Ascending aorta (tissue), 2 donors: ENCODE measurements around the gene MAP2K6. TPM values are rescaled to one million over a fixed set of nuclear protein-coding genes. Genes with fewer than 3 reads are reported as not detected.

Experiments
- DNase-seq, 2 donors: peaks; one replicate each; pipeline ENCODE4 v3.0.0-alpha.2; 2019; ENCODE audit warnings: low spot score in 2 of 2
- H3K27ac ChIP-seq, 2 donors: fragments of 200-600 bp; sonication (generic); one replicate each; pipeline ENCODE4 v1.5.1; 2016 to 2017; ENCODE audit warnings: mild to moderate bottlenecking in 1 of 2
- H3K27me3 ChIP-seq: fragments of 200-600 bp; sonication (generic); one replicate; pipeline ENCODE4 v1.5.1; 2017
- H3K36me3 ChIP-seq, 2 donors: fragments of 200-600 bp; sonication (generic); one replicate each; pipeline ENCODE4 v1.5.1; 2016
- H3K4me1 ChIP-seq, 2 donors: fragments of 200-600 bp; sonication (generic); one replicate each; pipeline ENCODE4 v1.5.1; 2016 to 2017; ENCODE audit warnings: mild to moderate bottlenecking in 1 of 2
- H3K4me3 ChIP-seq, 2 donors: fragments of 200-600 bp; sonication (generic); one replicate each; pipeline ENCODE4 v1.5.1; 2016 to 2017; ENCODE audit warnings: mild to moderate bottlenecking in 1 of 2
- H3K9me3 ChIP-seq, 2 donors: fragments of 200-600 bp; sonication (generic); one replicate each; pipeline ENCODE4 v1.5.1; 2016
- intact Hi-C: fragments of 100-400 bp; cut with DNase I; formaldehyde crosslinking; loops from one replicate; pipeline ENCODE4 v1.15.1; 2023
- total RNA-seq: library from RNA; depleted of rRNA; stranded (reverse); fragments of >200 nt; gene quantifications from one replicate; pipeline ENCODE4 v1.1.0, GENCODE V29; 2016
- TF ChIP-seq, protein P1 (sequence below), 3 experiments: fragments of 200-600 bp in 2 of 3; fragments of 450-650 bp in 1 of 3; sonication (generic) in 2 of 3; IDR thresholded peaks; one replicate each; pipeline ENCODE4 v1.5.1; 2016 to 2019; ENCODE audit warnings: antibody characterized with exemption in 3 of 3, mild to moderate bottlenecking in 1 of 3, moderate library complexity in 1 of 3

The MAP2K6 gene
- total RNA-seq, 1 donor from 2014 or later: 6.7 TPM

DNA sequence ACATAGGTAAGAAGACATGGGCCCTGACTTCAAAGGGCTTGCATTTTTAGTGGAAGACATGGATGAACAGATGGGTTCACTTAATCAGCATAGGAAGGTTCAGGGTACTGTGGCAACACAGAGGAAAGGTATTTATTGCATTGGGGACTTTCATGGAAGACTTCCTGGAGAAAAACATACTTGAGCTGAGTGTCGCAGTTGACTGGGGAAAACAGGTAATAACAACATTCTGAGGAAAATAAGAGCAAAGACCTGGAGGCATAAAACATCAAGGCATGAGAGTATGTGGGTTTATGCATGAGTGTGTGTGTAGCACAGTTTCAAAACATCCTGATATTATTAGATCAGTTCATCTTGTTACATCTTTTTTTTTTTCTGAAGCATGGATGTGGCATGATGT, 82.7 kb downstream of the MAP2K6 start:
- H3K4me3 ChIP-seq: no peak overlapping the region
- DNase-seq: no peak
- H3K4me1 ChIP-seq: peaks cover 0 to 9% of the 10 kb centered on the region in 2 donors
- H3K9me3 ChIP-seq: no peaks in the 10 kb centered on the region
- H3K36me3 ChIP-seq: no peaks in the 10 kb centered on the region
- TF ChIP-seq, protein P1, sequence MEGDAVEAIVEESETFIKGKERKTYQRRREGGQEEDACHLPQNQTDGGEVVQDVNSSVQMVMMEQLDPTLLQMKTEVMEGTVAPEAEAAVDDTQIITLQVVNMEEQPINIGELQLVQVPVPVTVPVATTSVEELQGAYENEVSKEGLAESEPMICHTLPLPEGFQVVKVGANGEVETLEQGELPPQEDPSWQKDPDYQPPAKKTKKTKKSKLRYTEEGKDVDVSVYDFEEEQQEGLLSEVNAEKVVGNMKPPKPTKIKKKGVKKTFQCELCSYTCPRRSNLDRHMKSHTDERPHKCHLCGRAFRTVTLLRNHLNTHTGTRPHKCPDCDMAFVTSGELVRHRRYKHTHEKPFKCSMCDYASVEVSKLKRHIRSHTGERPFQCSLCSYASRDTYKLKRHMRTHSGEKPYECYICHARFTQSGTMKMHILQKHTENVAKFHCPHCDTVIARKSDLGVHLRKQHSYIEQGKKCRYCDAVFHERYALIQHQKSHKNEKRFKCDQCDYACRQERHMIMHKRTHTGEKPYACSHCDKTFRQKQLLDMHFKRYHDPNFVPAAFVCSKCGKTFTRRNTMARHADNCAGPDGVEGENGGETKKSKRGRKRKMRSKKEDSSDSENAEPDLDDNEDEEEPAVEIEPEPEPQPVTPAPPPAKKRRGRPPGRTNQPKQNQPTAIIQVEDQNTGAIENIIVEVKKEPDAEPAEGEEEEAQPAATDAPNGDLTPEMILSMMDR (IDR thresholded peaks at IDR 0.05): no peak
- H3K27ac ChIP-seq: no peak overlapping the region
- no peaks in the 10 kb centered on the region for H3K27me3 ChIP-seq
- intact Hi-C loops: no loop called here

DNA sequence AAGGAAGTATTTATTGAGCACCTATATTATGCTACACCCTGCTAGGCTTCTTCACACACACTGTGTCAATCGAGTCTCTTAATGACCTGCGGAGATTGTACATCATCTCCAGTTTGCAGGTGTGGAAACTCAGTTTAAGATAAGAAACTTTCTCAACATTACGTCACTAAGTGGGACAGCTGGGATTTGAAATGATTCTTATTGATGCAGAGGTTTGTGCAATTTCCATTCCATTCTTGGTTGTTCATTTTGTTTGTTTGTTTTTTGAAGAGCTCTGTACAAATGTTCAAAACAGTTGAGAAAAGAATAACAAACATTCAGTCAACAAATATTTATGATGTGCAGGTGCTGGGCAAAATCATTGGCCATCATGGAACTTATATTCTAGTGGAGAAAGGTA, 84.8 kb downstream of the MAP2K6 start:
- DNase-seq: no peak
- H3K4me1 ChIP-seq: peaks cover 0 to 9% of the 10 kb centered on the region in 2 donors
- H3K36me3 ChIP-seq: no peaks in the 10 kb centered on the region
- H3K27me3 ChIP-seq: no peaks in the 10 kb centered on the region
- H3K27ac ChIP-seq: no peak overlapping the region
- no peaks in the 10 kb centered on the region for H3K9me3 ChIP-seq
- H3K4me3 ChIP-seq: no peak overlapping the region
- intact Hi-C loops: no loop called here
- TF ChIP-seq, protein P1 (IDR thresholded peaks at IDR 0.05): no peak

DNA sequence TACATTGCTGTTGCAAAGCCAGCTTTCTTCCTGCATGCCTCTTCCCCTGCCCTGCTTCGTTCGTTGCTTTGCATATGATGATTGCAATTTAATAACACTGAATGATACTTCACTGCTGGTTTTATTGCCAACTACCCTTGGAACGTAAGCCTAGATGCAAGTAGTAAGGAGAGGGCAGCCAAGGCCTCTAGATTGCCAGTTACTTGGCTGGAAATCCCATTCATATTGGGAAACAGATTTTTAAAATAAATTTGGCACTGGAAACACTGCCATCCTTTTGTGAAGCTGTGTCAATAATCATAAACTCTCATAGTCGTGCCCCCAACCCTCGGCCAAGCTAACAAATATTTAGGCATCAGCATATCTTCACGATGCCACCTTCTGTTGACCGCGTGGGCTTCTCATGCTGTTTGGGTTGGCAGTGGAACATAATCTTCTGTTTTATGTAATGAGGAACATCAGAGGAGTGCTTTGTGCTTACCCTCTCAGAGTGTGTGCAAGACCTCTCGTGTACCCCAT, 86.5 kb downstream of the MAP2K6 start:
- no peak for DNase-seq
- peaks cover 0 to 9% of the 10 kb centered on the region in 2 donors for H3K4me1 ChIP-seq
- no peaks in the 10 kb centered on the region for H3K27me3 ChIP-seq
- H3K9me3 ChIP-seq: no peaks in the 10 kb centered on the region
- no peak overlapping the region for H3K27ac ChIP-seq
- TF ChIP-seq, protein P1 (IDR thresholded peaks at IDR 0.05): no peak
- intact Hi-C loops: no loop called here
- H3K4me3 ChIP-seq: peak overlapping the region in 1 of 2 donors; percentile 40
- no peaks in the 10 kb centered on the region for H3K36me3 ChIP-seq

DNA sequence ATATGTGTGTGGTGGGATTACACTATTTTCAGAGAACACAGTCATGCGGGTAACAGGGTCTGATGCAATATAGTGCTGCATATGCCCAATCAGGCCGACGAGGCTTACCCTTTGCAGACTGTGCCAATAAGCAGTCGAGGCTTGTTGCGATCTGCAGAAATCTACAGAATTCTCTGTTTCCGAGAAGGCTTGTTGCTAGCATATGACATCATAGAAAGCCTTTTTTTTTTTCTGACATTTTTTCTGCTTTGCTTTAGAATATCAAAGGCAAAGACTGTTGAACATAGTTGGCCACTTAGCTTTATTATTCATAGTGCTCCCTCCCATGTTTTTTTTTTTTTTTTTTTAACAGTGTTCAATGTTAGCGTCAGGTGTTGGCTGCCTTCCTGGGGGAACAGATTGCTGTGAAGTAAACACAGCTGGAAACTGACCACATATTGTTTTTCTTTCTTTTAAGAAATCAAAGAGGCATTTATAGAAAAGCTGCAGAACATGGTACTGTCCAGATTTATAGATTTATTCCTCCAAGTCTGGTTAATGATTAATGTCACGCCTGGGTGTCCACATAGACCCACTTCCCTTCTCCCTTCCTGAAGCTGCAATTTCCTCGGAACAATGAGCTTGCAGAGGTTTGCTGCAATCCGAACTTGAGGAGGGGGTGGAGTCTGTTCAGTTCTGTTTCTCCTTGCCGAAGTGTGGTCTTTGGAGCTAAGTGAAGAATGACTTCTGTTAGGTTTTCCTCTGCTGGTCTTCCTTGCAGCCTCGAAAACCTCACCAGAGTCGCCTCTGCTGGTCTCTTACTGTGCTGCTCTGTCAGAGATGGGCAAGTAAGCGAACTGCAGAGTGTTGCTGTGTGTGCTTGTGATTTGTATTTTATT, 87.3 kb downstream of the MAP2K6 start:
- H3K27me3 ChIP-seq: no peaks in the 10 kb centered on the region
- H3K36me3 ChIP-seq: no peaks in the 10 kb centered on the region
- intact Hi-C loops: no loop called here
- peak in 1 of 2 donors; percentile 62 for DNase-seq
- no peaks in the 10 kb centered on the region for H3K9me3 ChIP-seq
- H3K4me3 ChIP-seq: peak overlapping the region; percentile 17 to 40
- no peak overlapping the region for H3K27ac ChIP-seq
- H3K4me1 ChIP-seq: peaks cover 0 to 9% of the 10 kb centered on the region in 2 donors
- TF ChIP-seq, protein P1 (IDR thresholded peaks at IDR 0.05): no peak

DNA sequence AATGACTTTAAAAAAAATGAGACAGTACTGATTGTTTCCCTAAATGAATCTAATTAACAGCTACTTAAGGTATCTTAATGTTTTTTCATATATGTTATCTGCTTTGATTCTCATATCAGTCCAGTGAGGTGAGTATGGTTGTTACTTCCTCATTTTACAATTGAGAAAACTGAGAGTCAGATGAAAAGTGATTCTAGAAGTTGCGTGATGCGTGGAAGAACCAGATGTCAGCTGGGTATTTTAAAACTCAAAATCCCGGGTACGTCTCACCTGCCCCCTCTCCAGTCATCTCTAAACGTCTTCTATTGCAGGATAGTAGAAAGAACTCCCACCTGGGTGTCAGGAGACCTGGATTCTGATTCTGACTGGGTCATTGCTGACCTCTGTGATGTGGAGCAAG, 89.2 kb downstream of the MAP2K6 start:
- peaks cover 0 to 9% of the 10 kb centered on the region in 2 donors for H3K4me1 ChIP-seq
- TF ChIP-seq, protein P1 (IDR thresholded peaks at IDR 0.05): no peak
- H3K4me3 ChIP-seq: no peak overlapping the region
- no peaks in the 10 kb centered on the region for H3K36me3 ChIP-seq
- no peaks in the 10 kb centered on the region for H3K27me3 ChIP-seq
- no peaks in the 10 kb centered on the region for H3K9me3 ChIP-seq
- intact Hi-C loops: no loop called here
- no peak overlapping the region for H3K27ac ChIP-seq
- DNase-seq: no peak
